B cell (primary cell): ENCODE data around the gene KCNA10. TPM values are rescaled to one million over a fixed set of nuclear protein-coding genes. Genes with fewer than 3 reads are reported as not detected.
A peak's percentile ranks its signal among the peaks of the same experiment; 100 is the strongest.

ENCODE experiments used
- ATAC-seq: fragments of 200-7000 bp; cut with Tn5 transposase; one replicate; pipeline ENCODE4 v1.10.0; 2021; ENCODE audit warnings: low read depth, mild to moderate bottlenecking, moderate number of reproducible peaks, moderate library complexity
- CTCF ChIA-PET: fragments of 350-600 bp; sonication (Branson Sonifier 250); formaldehyde crosslinking; loops from one replicate; lab custom pipeline; 2021; ENCODE audit warnings: antibody characterized with exemption, inconsistent platforms; lab: Charles Lee
- POLR2A ChIA-PET: fragments of 350-600 bp; sonication (Branson Sonifier 250); formaldehyde crosslinking; loops from one replicate; lab custom pipeline; 2021; ENCODE audit warnings: antibody characterized with exemption; lab: Charles Lee
- DNase-seq: peaks from one replicate; pipeline ENCODE4 v3.0.0; 2013
- H2AFZ ChIP-seq: 2 replicates; pipeline ENCODE4 v1.6.1; 2012; ENCODE audit warnings: mild to moderate bottlenecking, low read depth, low read length; ENCODE audit not compliant: insufficient read depth, poor library complexity, severe bottlenecking
- H3K27ac ChIP-seq, 2 donors: 1 replicate in 1 of 2; 2 replicates in 1 of 2; pipeline ENCODE4 v1.5.1; 2012 to 2013; ENCODE audit warnings: low read length in 2 of 2, mild to moderate bottlenecking in 2 of 2, moderate library complexity in 1 of 2
- H3K27me3 ChIP-seq, 4 experiments: fragments of 200-600 bp in 1 of 4; sonication (generic) in 1 of 4; replicated peaks in 1 of 4; 1 replicate in 2 of 4; 2 replicates in 2 of 4; pipeline versions ENCODE4 v1.6.1 to v1.7.0; 2013 to 2016; ENCODE audit warnings: low read length in 3 of 4, mild to moderate bottlenecking in 2 of 4, mixed read lengths in 1 of 4, moderate library complexity in 1 of 4; ENCODE audit not compliant: insufficient read depth in 4 of 4, control insufficient read depth in 3 of 4; ENCODE audit errors: control extremely low read depth in 1 of 4
- H3K36me3 ChIP-seq, 2 experiments: replicated peaks in 1 of 2; 1 replicate in 1 of 2; 2 replicates in 1 of 2; pipeline versions ENCODE4 v1.6.1 to v1.7.1; 2013; ENCODE audit warnings: low read length in 1 of 2; ENCODE audit not compliant: insufficient read depth in 2 of 2, control insufficient read depth in 1 of 2; ENCODE audit errors: control extremely low read depth in 1 of 2, extremely low read depth in 1 of 2
- H3K4me1 ChIP-seq, 2 donors: fragments of 200-600 bp in 1 of 2; sonication (generic) in 1 of 2; 1 replicate in 1 of 2; 2 replicates in 1 of 2; pipeline versions ENCODE4 v1.5.1 to v1.6.1; 2013 to 2017; ENCODE audit warnings: low read length in 2 of 2; ENCODE audit not compliant: control insufficient read depth in 2 of 2, insufficient read depth in 2 of 2
- H3K4me2 ChIP-seq: replicated peaks from 2 replicates; pipeline ENCODE3; 2012; ENCODE audit warnings: mild to moderate bottlenecking, low read depth, low read length; ENCODE audit not compliant: poor library complexity, severe bottlenecking
- H3K4me3 ChIP-seq, 5 experiments: fragments of 200-600 bp in 1 of 5; sonication (generic) in 1 of 5; 1 replicate in 3 of 5; 2 replicates in 2 of 5; pipeline versions ENCODE4 v1.5.1 to v1.7.0; 2011 to 2016; ENCODE audit warnings: low read length in 4 of 5, mild to moderate bottlenecking in 4 of 5, low read depth in 2 of 5, control low read depth in 1 of 5, moderate library complexity in 1 of 5; ENCODE audit not compliant: insufficient read depth in 1 of 5; ENCODE audit errors: control extremely low read depth in 1 of 5, extremely low read depth in 1 of 5
- H3K79me2 ChIP-seq: fragments of 200-600 bp; sonication (generic); one replicate; pipeline ENCODE4 v1.6.0; 2016; ENCODE audit warnings: low read length; ENCODE audit not compliant: control insufficient read depth, insufficient read depth
- H3K9ac ChIP-seq: fragments of 200-600 bp; sonication (generic); 2 replicates; pipeline ENCODE4 v1.6.1; 2017; ENCODE audit warnings: mild to moderate bottlenecking, low read length, moderate library complexity
- H3K9me3 ChIP-seq, 3 donors: one replicate each; pipeline versions ENCODE4 v1.6.1 to v1.7.1; 2013; ENCODE audit warnings: low read length in 2 of 3; ENCODE audit not compliant: control insufficient read depth in 2 of 3, insufficient read depth in 1 of 3; ENCODE audit errors: control extremely low read depth in 1 of 3
- H4K20me1 ChIP-seq: 2 replicates; pipeline ENCODE4 v1.6.0; 2012; ENCODE audit warnings: mild to moderate bottlenecking, low read length; ENCODE audit not compliant: insufficient read depth, control insufficient read depth, poor library complexity, severe bottlenecking
- H3K27ac Mint-ChIP-seq: one replicate; pipeline ENCODE4 v1.8.0; 2021; ENCODE audit warnings: mixed read lengths
- H3K27me3 Mint-ChIP-seq: one replicate; pipeline ENCODE4 v1.8.0; 2021; ENCODE audit warnings: mixed read lengths
- H3K4me1 Mint-ChIP-seq: one replicate; pipeline ENCODE4 v1.8.0; 2021; ENCODE audit warnings: mixed read lengths
- H3K4me3 Mint-ChIP-seq: one replicate; pipeline ENCODE4 v1.8.0; 2021; ENCODE audit warnings: mixed read lengths
- H3K9me3 Mint-ChIP-seq: one replicate; pipeline ENCODE4 v1.8.0; 2022; ENCODE audit warnings: mixed read lengths; ENCODE audit not compliant: insufficient read depth
- EZH2 ChIP-seq: IDR thresholded peaks from 2 replicates; pipeline ENCODE4 v1.6.1; 2012; ENCODE audit warnings: borderline replicate concordance, low read depth, mild to moderate bottlenecking, moderate library complexity, low read length; ENCODE audit not compliant: insufficient read depth, poor library complexity, severe bottlenecking
- WGBS: methylation state at CpG from one replicate; pipeline ENCODE4 v1.1.5; 2013; ENCODE audit warnings: missing lambda C conversion rate; ENCODE audit not compliant: insufficient coverage; 5-methylcytosine and 5-hydroxymethylcytosine counted together
- intact Hi-C: fragments of 100-400 bp; cut with micrococcal nuclease; formaldehyde crosslinking; loops from one replicate; pipeline ENCODE4 v1.10.0; 2022
- polyA plus RNA-seq: library from polyadenylated mRNA; depleted of rRNA; stranded (reverse); fragments of >200 nt; gene quantifications from 2 replicates; pipeline ENCODE4 v1.2.3, GENCODE V29; 2012
- total RNA-seq, 2 donors: library from RNA; stranded (reverse); fragments of 120-200 nt in 1 of 2; gene quantifications; 1 replicate in 1 of 2; 2 replicates in 1 of 2; pipeline versions ENCODE4 v1.2.3 to v1.2.4, GENCODE V29; 2013 to 2022
- TF ChIP-seq, protein P1 (sequence below): fragments of 200-600 bp; IDR thresholded peaks from one replicate; pipeline ENCODE4 v1.8.0; 2022; ENCODE audit warnings: antibody characterized with exemption, mild to moderate bottlenecking

KCNA10 gene
- total and polyA plus RNA-seq, 2 donors (not counting 1 experiment from before 2014, with no cell fraction given), result not detected

DNA sequence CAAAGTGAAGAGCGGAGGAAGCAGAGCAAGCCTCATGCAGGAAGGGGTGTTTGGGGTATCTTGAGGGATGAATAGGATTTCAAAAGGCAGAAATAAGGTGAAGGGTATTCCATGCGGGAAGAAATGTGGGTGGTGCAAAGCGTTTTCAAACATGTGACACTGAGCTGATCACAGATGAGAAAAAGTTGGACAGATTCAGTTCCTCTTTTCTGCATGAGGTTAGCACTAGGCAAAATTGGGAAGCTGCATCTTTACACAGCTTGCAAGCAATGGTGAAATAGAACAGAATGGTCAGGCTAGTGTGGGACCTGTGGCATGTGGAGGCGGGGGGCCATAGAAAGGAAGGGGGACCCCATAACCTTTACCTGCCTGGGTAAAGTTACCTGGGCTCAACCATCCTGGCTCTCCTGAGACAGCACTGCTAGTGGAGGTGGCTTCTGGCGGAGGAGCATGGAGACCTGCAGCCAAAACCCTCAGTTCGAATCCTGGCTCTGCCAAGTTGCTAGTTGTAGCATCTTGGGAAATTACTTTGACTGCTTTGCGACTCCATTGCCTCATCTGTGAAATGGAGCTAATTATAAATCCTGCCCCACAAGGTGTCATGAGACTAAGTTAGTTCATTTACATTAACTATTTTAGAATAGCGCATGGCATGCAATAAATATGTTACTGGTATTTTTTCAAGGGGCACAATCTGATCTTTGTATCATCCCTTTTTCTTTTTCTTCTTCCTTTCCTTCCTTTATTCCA is 16.4 kb downstream of the KCNA10 start:
- Mint-ChIP-seq H3K4me1 (peaks cover 12% of the 10 kb centered on the region), H3K27me3 (peaks cover 13% of the 10 kb centered on the region)

More for the DNA sequence above, 16.4 kb downstream of the KCNA10 start:
- 59% methylated on average over 5 of the region's 8 CpGs for WGBS
- Histone ChIP-seq H3K9me3 (no peaks in the 10 kb centered on the region), H3K4me3 (no peak overlapping the region), H3K79me2 (no peaks in the 10 kb centered on the region), H4K20me1 (no peaks in the 10 kb centered on the region), H3K27ac (no peak overlapping the region), H3K4me1 (peaks cover 7 to 9% of the 10 kb centered on the region in 2 donors), H3K4me2 (peak overlapping the region; percentile 6), H3K27me3 (peaks cover 0 to under 1% (median 0%) of the 10 kb centered on the region in 4 experiments), H3K9ac (no peak overlapping the region), H3K36me3 (no peaks in the 10 kb centered on the region), H2AFZ (no peak overlapping the region)
- DNase-seq, result peak; percentile 57
- Mint-ChIP-seq H3K4me3 (no peak overlapping the region), H3K9me3 (no peaks in the 10 kb centered on the region), H3K27ac (peak overlapping the region; percentile 5)
- POLR2A ChIA-PET, result no interaction called here
- CTCF ChIA-PET, result interaction anchor here (1.1 to 14.1 kb wide), 2 partner anchors 301 to 443 kb away, joined by 3 to 531 read pairs; partner anchors contain the start of gene KCNC4
- TF ChIP-seq, protein P1, sequence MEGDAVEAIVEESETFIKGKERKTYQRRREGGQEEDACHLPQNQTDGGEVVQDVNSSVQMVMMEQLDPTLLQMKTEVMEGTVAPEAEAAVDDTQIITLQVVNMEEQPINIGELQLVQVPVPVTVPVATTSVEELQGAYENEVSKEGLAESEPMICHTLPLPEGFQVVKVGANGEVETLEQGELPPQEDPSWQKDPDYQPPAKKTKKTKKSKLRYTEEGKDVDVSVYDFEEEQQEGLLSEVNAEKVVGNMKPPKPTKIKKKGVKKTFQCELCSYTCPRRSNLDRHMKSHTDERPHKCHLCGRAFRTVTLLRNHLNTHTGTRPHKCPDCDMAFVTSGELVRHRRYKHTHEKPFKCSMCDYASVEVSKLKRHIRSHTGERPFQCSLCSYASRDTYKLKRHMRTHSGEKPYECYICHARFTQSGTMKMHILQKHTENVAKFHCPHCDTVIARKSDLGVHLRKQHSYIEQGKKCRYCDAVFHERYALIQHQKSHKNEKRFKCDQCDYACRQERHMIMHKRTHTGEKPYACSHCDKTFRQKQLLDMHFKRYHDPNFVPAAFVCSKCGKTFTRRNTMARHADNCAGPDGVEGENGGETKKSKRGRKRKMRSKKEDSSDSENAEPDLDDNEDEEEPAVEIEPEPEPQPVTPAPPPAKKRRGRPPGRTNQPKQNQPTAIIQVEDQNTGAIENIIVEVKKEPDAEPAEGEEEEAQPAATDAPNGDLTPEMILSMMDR, result no peak
- no peak for TF ChIP-seq EZH2
- peak; percentile 64 for ATAC-seq
- intact Hi-C loops, result no loop called here
